Neuronal stem cell (in vitro differentiated cells): Measurements from ENCODE around the gene ADCY2.

ENCODE experiments used
- DNase-seq: peaks from one replicate; pipeline ENCODE4 v3.0.0-alpha.2; 2013; ENCODE audit warnings: low spot score
- H2AFZ ChIP-seq: one replicate; pipeline ENCODE4 v1.6.1; 2013; ENCODE audit warnings: mild to moderate bottlenecking, low read length, inconsistent platforms
- H2AK5ac ChIP-seq: 2 replicates; pipeline ENCODE4 v1.6.1; 2013; ENCODE audit warnings: low read depth, mild to moderate bottlenecking, inconsistent platforms, low read length, moderate library complexity, mixed read lengths
- H2BK120ac ChIP-seq: 2 replicates; pipeline ENCODE4 v1.6.1; 2013; ENCODE audit warnings: low read depth, mild to moderate bottlenecking, inconsistent platforms, low read length, moderate library complexity, mixed read lengths
- H2BK12ac ChIP-seq: one replicate; pipeline ENCODE4 v1.6.1; 2013; ENCODE audit warnings: low read length, inconsistent platforms
- H2BK15ac ChIP-seq: 2 replicates; pipeline ENCODE4 v1.6.1; 2013; ENCODE audit warnings: mild to moderate bottlenecking, low read length, inconsistent platforms, mixed read lengths
- H2BK5ac ChIP-seq: one replicate; pipeline ENCODE4 v1.6.1; 2013; ENCODE audit warnings: inconsistent platforms, mild to moderate bottlenecking, low read length, moderate library complexity
- H3K14ac ChIP-seq: one replicate; pipeline ENCODE4 v1.6.1; 2013; ENCODE audit warnings: low read length, inconsistent platforms
- H3K18ac ChIP-seq: 2 replicates; pipeline ENCODE4 v1.6.1; 2013; ENCODE audit warnings: low read length, inconsistent platforms
- H3K23ac ChIP-seq: 2 replicates; pipeline ENCODE4 v1.6.1; 2013; ENCODE audit warnings: low read depth, mild to moderate bottlenecking, mixed read lengths, low read length, inconsistent platforms; ENCODE audit not compliant: poor library complexity
- H3K27ac ChIP-seq: replicated peaks from 3 replicates; pipeline ENCODE4 v1.5.1; 2013; ENCODE audit warnings: low read length, inconsistent platforms
- H3K27me3 ChIP-seq, 3 experiments: 2 replicates each; pipeline ENCODE4 v1.6.1; 2013; ENCODE audit warnings: low read length in 3 of 3, mild to moderate bottlenecking in 2 of 3, inconsistent platforms in 1 of 3, low read depth in 1 of 3, mixed read lengths in 1 of 3, moderate library complexity in 1 of 3; ENCODE audit not compliant: control insufficient read depth in 3 of 3, insufficient read depth in 3 of 3
- H3K36me3 ChIP-seq, 2 donors: replicated peaks in 1 of 2; 2 replicates each; pipeline ENCODE4 v1.6.1; 2013; ENCODE audit warnings: low read length in 2 of 2; ENCODE audit not compliant: control insufficient read depth in 2 of 2, insufficient read depth in 2 of 2
- H3K4ac ChIP-seq: 2 replicates; pipeline ENCODE4 v1.6.1; 2013; ENCODE audit warnings: inconsistent platforms, mild to moderate bottlenecking, low read length, moderate library complexity
- H3K4me1 ChIP-seq, 2 donors: 1 replicate in 1 of 2; 2 replicates in 1 of 2; pipeline ENCODE4 v1.6.1; 2013; ENCODE audit warnings: low read length in 2 of 2, low read depth in 1 of 2; ENCODE audit not compliant: control insufficient read depth in 2 of 2, insufficient read depth in 1 of 2
- H3K4me2 ChIP-seq: one replicate; pipeline ENCODE4 v1.6.1; 2013; ENCODE audit warnings: mild to moderate bottlenecking, low read length, inconsistent platforms; ENCODE audit not compliant: insufficient read depth, poor library complexity, severe bottlenecking
- H3K4me3 ChIP-seq, 2 donors: 2 replicates each; pipeline ENCODE4 v1.5.1; 2013; ENCODE audit warnings: low read length in 2 of 2, mild to moderate bottlenecking in 2 of 2, inconsistent platforms in 1 of 2, moderate library complexity in 1 of 2
- H3K79me1 ChIP-seq: one replicate; pipeline ENCODE4 v1.6.1; 2013; ENCODE audit warnings: low read depth, mild to moderate bottlenecking, inconsistent platforms, low read length, moderate library complexity
- H3K9ac ChIP-seq: one replicate; pipeline ENCODE4 v1.6.1; 2013; ENCODE audit warnings: mild to moderate bottlenecking, low read depth, low read length, inconsistent platforms; ENCODE audit not compliant: poor library complexity
- H3K9me3 ChIP-seq, 2 donors: replicated peaks in 1 of 2; 2 replicates each; pipeline versions ENCODE3 to v1.6.1; 2013; ENCODE audit warnings: low read length in 2 of 2, mild to moderate bottlenecking in 2 of 2, inconsistent platforms in 1 of 2, low read depth in 1 of 2, mixed read lengths in 1 of 2, moderate library complexity in 1 of 2; ENCODE audit not compliant: control insufficient read depth in 2 of 2, insufficient read depth in 1 of 2
- H4K8ac ChIP-seq: one replicate; pipeline ENCODE4 v1.6.1; 2013; ENCODE audit warnings: low read depth, mild to moderate bottlenecking, inconsistent platforms, low read length, moderate library complexity
- H4K91ac ChIP-seq: one replicate; pipeline ENCODE4 v1.6.1; 2013; ENCODE audit warnings: low read length, low read depth, mild to moderate bottlenecking, inconsistent platforms; ENCODE audit not compliant: poor library complexity
- WGBS, 2 donors: extraction: QIAGEN DNeasy Blood & Tissue Kit; methylation state at CpG; one replicate each; pipeline ENCODE4 v1.1.7; 2013; ENCODE audit warnings: missing lambda C conversion rate in 2 of 2, mixed read lengths in 1 of 2; ENCODE audit not compliant: insufficient read length in 2 of 2, insufficient replicate concordance in 1 of 2; ENCODE audit errors: extremely low coverage in 2 of 2; 5-methylcytosine and 5-hydroxymethylcytosine counted together

The ADCY2 gene

GRCh38 chr5:7745882-7746610, 350.1 kb downstream of the ADCY2 start:
- H3K14ac ChIP-seq, result no peak overlapping the region
- peaks cover 0 to 2% of the 10 kb centered on the region in 2 donors for H3K36me3 ChIP-seq
- no peaks in the 10 kb centered on the region for H3K27me3 ChIP-seq
- no peak overlapping the region for H4K8ac ChIP-seq
- no peak overlapping the region for H2BK12ac ChIP-seq
- H3K9ac ChIP-seq, result no peak overlapping the region
- no peak overlapping the region for H2BK120ac ChIP-seq
- DNase-seq, result peak; percentile 71
- no peaks in the 10 kb centered on the region for H3K79me1 ChIP-seq
- no peak overlapping the region for H3K23ac ChIP-seq
- no peak overlapping the region for H3K4me3 ChIP-seq
- no peak overlapping the region for H2AK5ac ChIP-seq
- no peak overlapping the region for H4K91ac ChIP-seq
- H2BK5ac ChIP-seq, result no peak overlapping the region
- H3K4me2 ChIP-seq, result no peak overlapping the region
- H3K27ac ChIP-seq, result no peak overlapping the region
- H3K9me3 ChIP-seq, result peaks cover 0 to 3% of the 10 kb centered on the region in 2 donors
- H3K4ac ChIP-seq, result no peak overlapping the region
- H2BK15ac ChIP-seq, result no peak overlapping the region
- H3K4me1 ChIP-seq, result peaks cover 0 to 4% of the 10 kb centered on the region in 2 donors
- no CpG with 5 or more reads among the region's 11 CpGs for WGBS, 2 donors
- H3K18ac ChIP-seq, result peak overlapping the region; percentile 23
- H2AFZ ChIP-seq, result peak overlapping the region; percentile 51

DNA sequence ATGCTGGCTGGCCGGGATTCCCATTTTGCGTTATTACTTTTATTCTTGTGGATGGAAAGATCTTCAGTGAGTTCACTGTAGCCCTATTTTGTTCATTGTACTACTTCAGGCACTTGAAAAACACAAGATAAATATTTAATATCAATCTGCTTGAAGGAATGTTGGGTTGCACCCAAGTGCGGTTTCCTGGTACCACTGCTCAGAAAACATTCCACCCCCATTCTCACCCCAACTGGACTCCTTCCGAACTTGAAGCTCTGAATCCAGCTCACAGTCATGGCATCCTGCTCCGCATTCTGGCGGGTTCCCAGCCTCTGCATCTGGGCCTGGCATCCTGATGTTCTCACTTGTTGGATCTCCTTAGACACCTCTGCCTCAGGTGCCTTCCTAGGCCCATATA, 351.8 kb downstream of the ADCY2 start:
- Histone ChIP-seq H3K27me3 (no peaks in the 10 kb centered on the region), H3K9me3 (peaks cover 0 to 2% of the 10 kb centered on the region in 2 donors), H3K27ac (no peak overlapping the region), H3K14ac (no peak overlapping the region), H3K4me3 (peak overlapping the region in 1 of 2 donors; percentile 51), H3K4ac (no peak overlapping the region), H2BK12ac (no peak overlapping the region), H2BK15ac (no peak overlapping the region), H3K4me1 (peaks cover 0 to 4% of the 10 kb centered on the region in 2 donors), H2BK120ac (no peak overlapping the region), H3K79me1 (no peaks in the 10 kb centered on the region), H4K91ac (no peak overlapping the region), H2AK5ac (no peak overlapping the region), H3K36me3 (peaks cover 0 to 2% of the 10 kb centered on the region in 2 donors), H4K8ac (no peak overlapping the region), H2BK5ac (no peak overlapping the region), H3K18ac (no peak overlapping the region), H2AFZ (no peak overlapping the region), H3K4me2 (no peak overlapping the region), H3K23ac (no peak overlapping the region), H3K9ac (no peak overlapping the region)
- DNase-seq, result no peak
- WGBS, 2 donors, result no CpG with 5 or more reads among the region's 6 CpGs

DNA sequence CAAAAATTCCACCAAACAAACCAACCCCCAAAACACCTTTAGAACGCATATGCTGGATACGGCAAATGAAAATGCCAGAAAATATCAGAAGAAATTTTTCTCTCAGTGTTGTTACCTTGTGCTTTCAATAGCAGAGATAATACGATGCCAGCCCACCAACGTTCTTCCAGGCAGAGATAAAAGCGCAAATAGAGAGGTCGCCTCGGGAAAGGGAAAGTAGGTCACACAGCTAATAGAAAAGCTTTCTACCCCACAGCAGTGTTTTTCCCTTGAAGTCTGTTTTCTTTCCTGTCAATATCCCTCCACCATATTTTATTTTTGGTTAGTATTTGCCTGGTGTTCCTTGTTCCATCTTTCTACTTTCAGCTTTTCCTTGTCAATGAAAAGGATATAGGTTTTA, 353.7 kb downstream of the ADCY2 start:
- peaks cover 0 to 2% of the 10 kb centered on the region in 2 donors for H3K4me1 ChIP-seq
- no peak overlapping the region for H2BK5ac ChIP-seq
- H3K18ac ChIP-seq, result no peak overlapping the region
- no peak overlapping the region for H3K9ac ChIP-seq
- peaks cover 0 to 2% of the 10 kb centered on the region in 2 donors for H3K9me3 ChIP-seq
- H3K36me3 ChIP-seq, result peaks cover 0 to 2% of the 10 kb centered on the region in 2 donors
- no peaks in the 10 kb centered on the region for H3K27me3 ChIP-seq
- H4K8ac ChIP-seq, result no peak overlapping the region
- H2BK12ac ChIP-seq, result no peak overlapping the region
- H2AK5ac ChIP-seq, result no peak overlapping the region
- no peak overlapping the region for H2AFZ ChIP-seq
- H2BK15ac ChIP-seq, result no peak overlapping the region
- WGBS, 2 donors, result no CpG with 5 or more reads among the region's 7 CpGs
- H3K4me3 ChIP-seq, result no peak overlapping the region
- H3K4me2 ChIP-seq, result no peak overlapping the region
- no peak overlapping the region for H3K4ac ChIP-seq
- H3K27ac ChIP-seq, result no peak overlapping the region
- H3K23ac ChIP-seq, result no peak overlapping the region
- H3K79me1 ChIP-seq, result no peaks in the 10 kb centered on the region
- H2BK120ac ChIP-seq, result no peak overlapping the region
- no peak overlapping the region for H3K14ac ChIP-seq
- DNase-seq, result no peak
- no peak overlapping the region for H4K91ac ChIP-seq

GRCh38 chr5:7751874-7752273, 355.9 kb downstream of the ADCY2 start:
- no peak overlapping the region for H4K8ac ChIP-seq
- no peak overlapping the region for H3K23ac ChIP-seq
- DNase-seq, result no peak
- H3K9ac ChIP-seq, result no peak overlapping the region
- H3K18ac ChIP-seq, result no peak overlapping the region
- no peak overlapping the region for H3K27ac ChIP-seq
- H4K91ac ChIP-seq, result no peak overlapping the region
- no peak overlapping the region for H3K14ac ChIP-seq
- H3K4me1 ChIP-seq, result peaks cover 0 to 2% of the 10 kb centered on the region in 2 donors
- WGBS, 2 donors, result no CpG with 5 or more reads among the region's 5 CpGs
- H2AK5ac ChIP-seq, result no peak overlapping the region
- H3K27me3 ChIP-seq, result no peaks in the 10 kb centered on the region
- no peak overlapping the region for H2BK15ac ChIP-seq
- H3K36me3 ChIP-seq, result peaks cover 0 to 2% of the 10 kb centered on the region in 2 donors
- H3K4ac ChIP-seq, result no peak overlapping the region
- H2BK12ac ChIP-seq, result no peak overlapping the region
- no peak overlapping the region for H3K4me2 ChIP-seq
- H2AFZ ChIP-seq, result no peak overlapping the region
- H2BK120ac ChIP-seq, result no peak overlapping the region
- H3K79me1 ChIP-seq, result no peaks in the 10 kb centered on the region
- H3K4me3 ChIP-seq, result no peak overlapping the region
- H3K9me3 ChIP-seq, result peaks cover 0 to 2% of the 10 kb centered on the region in 2 donors
- H2BK5ac ChIP-seq, result no peak overlapping the region
